H1 (cell line): Measurements from ENCODE around the gene RER1. TPM values are rescaled to one million over a fixed set of nuclear protein-coding genes. Genes with fewer than 3 reads are reported as not detected.

ENCODE experiments used
- CTCF ChIA-PET: fragments of 300-600 bp; sonication (Branson Sonifier 250); formaldehyde crosslinking; loops from one replicate; lab custom pipeline; 2021; ENCODE audit not compliant: partially characterized antibody; lab: Charles Lee
- POLR2A ChIA-PET: fragments of 300-600 bp; sonication (Branson Sonifier 250); formaldehyde crosslinking; loops from one replicate; lab custom pipeline; 2021; ENCODE audit warnings: inconsistent platforms; ENCODE audit not compliant: partially characterized antibody; lab: Charles Lee
- DNase-seq, 2 experiments: peaks; one replicate each; pipeline versions ENCODE4 v3.0.0 to v3.0.0-alpha.2; 2010 to 2022; ENCODE audit warnings: low spot score in 2 of 2, low read depth in 1 of 2, mixed read lengths in 1 of 2
- FAIRE-seq: peaks from 2 replicates; lab custom pipeline; 2011; peaks lifted over from hg19 to GRCh38; lab: Jason Lieb, UNC
- H2AFZ ChIP-seq: 2 replicates; pipeline ENCODE4 v1.8.1; 2012; ENCODE audit warnings: low read length, inconsistent platforms
- H2AK5ac ChIP-seq: 2 replicates; pipeline ENCODE4 v1.6.1; 2013; ENCODE audit warnings: low read depth, low read length
- H2BK120ac ChIP-seq: replicated peaks from 2 replicates; pipeline ENCODE3; 2013; ENCODE audit warnings: low read depth, low read length, inconsistent platforms
- H2BK12ac ChIP-seq: 2 replicates; pipeline ENCODE4 v1.6.1; 2013; ENCODE audit warnings: low read depth, low read length
- H2BK15ac ChIP-seq: 2 replicates; pipeline ENCODE4 v1.6.1; 2013; ENCODE audit warnings: low read length
- H2BK20ac ChIP-seq: 2 replicates; pipeline ENCODE4 v1.6.1; 2013; ENCODE audit warnings: low read length
- H2BK5ac ChIP-seq: 2 replicates; pipeline ENCODE4 v1.6.1; 2013; ENCODE audit warnings: low read depth, low read length
- H3K14ac ChIP-seq: 2 replicates; pipeline ENCODE4 v1.6.1; 2013; ENCODE audit warnings: inconsistent platforms; ENCODE audit not compliant: insufficient read length
- H3K18ac ChIP-seq: 2 replicates; pipeline ENCODE4 v1.6.1; 2013; ENCODE audit warnings: low read length; ENCODE audit errors: extremely low read depth
- H3K23ac ChIP-seq: 2 replicates; pipeline ENCODE4 v1.6.1; 2013; ENCODE audit warnings: inconsistent platforms; ENCODE audit not compliant: insufficient read length
- H3K23me2 ChIP-seq: 2 replicates; pipeline ENCODE4 v1.6.1; 2013; ENCODE audit warnings: low read depth, low read length
- H3K27ac ChIP-seq: 2 replicates; pipeline ENCODE4 v1.6.1; 2011; ENCODE audit warnings: low read depth, low read length, inconsistent platforms
- H3K27me3 ChIP-seq, 4 experiments: replicated peaks in 1 of 4; 1 replicate in 1 of 4; 2 replicates in 3 of 4; pipeline versions ENCODE4 v1.6.1 to v1.8.1; 2011 to 2013; ENCODE audit warnings: low read length in 3 of 4, mild to moderate bottlenecking in 3 of 4, inconsistent platforms in 2 of 4, mixed read lengths in 2 of 4, moderate library complexity in 1 of 4; ENCODE audit not compliant: control insufficient read depth in 3 of 4, insufficient read depth in 3 of 4; ENCODE audit errors: extremely low read depth in 1 of 4
- H3K36me3 ChIP-seq, 4 experiments: 2 replicates each; pipeline versions ENCODE4 v1.6.1 to v1.8.1; 2011 to 2013; ENCODE audit warnings: mild to moderate bottlenecking in 4 of 4, low read length in 3 of 4, moderate library complexity in 2 of 4, control low read depth in 1 of 4, inconsistent platforms in 1 of 4; ENCODE audit not compliant: insufficient read depth in 4 of 4, control insufficient read depth in 2 of 4
- H3K4ac ChIP-seq: replicated peaks from 2 replicates; pipeline ENCODE3; 2013; ENCODE audit warnings: low read length, low read depth, mixed read lengths, inconsistent platforms; ENCODE audit not compliant: insufficient read length
- H3K4me1 ChIP-seq, 4 experiments: replicated peaks in 1 of 4; 1 replicate in 1 of 4; 2 replicates in 3 of 4; pipeline versions ENCODE4 v1.6.1 to v1.8.1; 2011 to 2013; ENCODE audit warnings: low read length in 3 of 4, inconsistent platforms in 2 of 4, mixed read lengths in 1 of 4; ENCODE audit not compliant: insufficient read depth in 4 of 4, control insufficient read depth in 3 of 4
- H3K4me2 ChIP-seq, 2 experiments: 2 replicates each; pipeline versions ENCODE4 v1.6.1 to v1.8.1; 2011 to 2013; ENCODE audit warnings: low read depth in 2 of 2, low read length in 2 of 2, control low read depth in 1 of 2, inconsistent platforms in 1 of 2, mild to moderate bottlenecking in 1 of 2; ENCODE audit not compliant: insufficient read depth in 1 of 2
- H3K4me3 ChIP-seq, 4 experiments: fragments of 200-600, 300-600 bp in 1 of 4; sonication (generic), shearing (Covaris generic), sonication (Bioruptor Twin) in 1 of 4; 2 replicates each; pipeline versions ENCODE4 v1.5.1 to v1.8.1; 2011 to 2016; ENCODE audit warnings: low read length in 4 of 4, low read depth in 3 of 4, control low read depth in 2 of 4, inconsistent platforms in 2 of 4, mild to moderate bottlenecking in 2 of 4, mixed read lengths in 1 of 4, moderate library complexity in 1 of 4; ENCODE audit not compliant: insufficient read depth in 2 of 4; ENCODE audit errors: extremely low read depth in 1 of 4
- H3K56ac ChIP-seq: replicated peaks from 2 replicates; pipeline ENCODE3; 2013; ENCODE audit warnings: low read depth, mild to moderate bottlenecking, mixed read lengths, low read length, inconsistent platforms; ENCODE audit not compliant: insufficient read length
- H3K79me1 ChIP-seq: 2 replicates; pipeline ENCODE4 v1.6.1; 2013; ENCODE audit warnings: low read depth, low read length, control low read depth
- H3K79me2 ChIP-seq, 2 experiments: 2 replicates each; pipeline versions ENCODE4 v1.6.1 to v1.8.1; 2012 to 2013; ENCODE audit warnings: low read length in 2 of 2, mild to moderate bottlenecking in 2 of 2, inconsistent platforms in 1 of 2; ENCODE audit not compliant: insufficient read depth in 2 of 2, control insufficient read depth in 1 of 2
- H3K9ac ChIP-seq, 4 experiments: replicated peaks in 1 of 4; 1 replicate in 1 of 4; 2 replicates in 3 of 4; pipeline versions ENCODE4 v1.6.1 to v1.8.1; 2011 to 2013; ENCODE audit warnings: low read depth in 3 of 4, low read length in 3 of 4, control low read depth in 2 of 4, mild to moderate bottlenecking in 2 of 4, moderate library complexity in 2 of 4, inconsistent platforms in 1 of 4; ENCODE audit errors: extremely low read depth in 1 of 4
- H3K9me3 ChIP-seq, 2 experiments: 2 replicates each; pipeline versions ENCODE4 v1.6.1 to v1.8.1; 2012 to 2013; ENCODE audit warnings: mild to moderate bottlenecking in 2 of 2, moderate library complexity in 2 of 2, control low read depth in 1 of 2, inconsistent platforms in 1 of 2, low read depth in 1 of 2, low read length in 1 of 2, mixed read lengths in 1 of 2; ENCODE audit not compliant: insufficient read depth in 2 of 2
- H4K20me1 ChIP-seq, 2 experiments: replicated peaks in 1 of 2; 2 replicates each; pipeline versions ENCODE3 to v1.8.1; 2011 to 2013; ENCODE audit warnings: inconsistent platforms in 2 of 2, low read length in 2 of 2, mild to moderate bottlenecking in 1 of 2; ENCODE audit not compliant: insufficient read depth in 2 of 2, control insufficient read depth in 1 of 2
- H4K5ac ChIP-seq: 2 replicates; pipeline ENCODE4 v1.6.1; 2013; ENCODE audit warnings: low read length, low read depth, mixed read lengths, inconsistent platforms; ENCODE audit not compliant: insufficient read length
- H4K8ac ChIP-seq: 2 replicates; pipeline ENCODE4 v1.8.0; 2013; ENCODE audit warnings: mild to moderate bottlenecking, moderate library complexity, low read length, inconsistent platforms; ENCODE audit not compliant: insufficient read depth; ENCODE audit errors: extremely low read depth
- H4K91ac ChIP-seq: replicated peaks from 2 replicates; pipeline ENCODE3; 2013; ENCODE audit warnings: low read length, mixed read lengths, inconsistent platforms; ENCODE audit not compliant: insufficient read length
- BACH1 ChIP-seq: IDR thresholded peaks from 2 replicates; pipeline ENCODE4 v1.6.1; 2012; ENCODE audit warnings: low read length, improper control_type of control experiment
- CREB1 ChIP-seq: IDR thresholded peaks from 2 replicates; pipeline ENCODE4 v1.6.1; 2012; ENCODE audit warnings: inconsistent platforms
- HDAC6 ChIP-seq: IDR thresholded peaks from one replicate; pipeline ENCODE4 v1.7.1; 2012; ENCODE audit warnings: low read depth, mild to moderate bottlenecking, inconsistent platforms, low read length, moderate library complexity
- KDM4A ChIP-seq: IDR thresholded peaks from one replicate; pipeline ENCODE4 v1.7.1; 2012; ENCODE audit warnings: low read depth, mild to moderate bottlenecking, moderate library complexity, low read length, inconsistent platforms; ENCODE audit not compliant: severe bottlenecking
- NANOG ChIP-seq: IDR thresholded peaks from 2 replicates; pipeline ENCODE4 v1.6.1; 2011; ENCODE audit warnings: low read length, low read depth, mild to moderate bottlenecking, inconsistent platforms; ENCODE audit not compliant: insufficient read depth, poor library complexity, severe bottlenecking
- SUZ12 ChIP-seq: fragments of 200-600 bp; sonication (generic); IDR thresholded peaks from 2 replicates; pipeline ENCODE4 v1.6.1; 2012; ENCODE audit warnings: mild to moderate bottlenecking, inconsistent platforms, low read length, moderate library complexity, mixed read lengths
- TAF1 ChIP-seq: IDR thresholded peaks from 2 replicates; pipeline ENCODE4 v1.6.1; 2011; ENCODE audit warnings: mild to moderate bottlenecking, low read depth, low read length
- TAF7 ChIP-seq: optimal IDR thresholded peaks from 2 replicates; pipeline ENCODE3; 2011; ENCODE audit warnings: low read depth, mild to moderate bottlenecking, inconsistent platforms, low read length, moderate library complexity, borderline replicate concordance
- TBP ChIP-seq: IDR thresholded peaks from 2 replicates; pipeline ENCODE4 v1.6.1; 2011; ENCODE audit warnings: low read depth, low read length, improper control_type of control experiment
- TCF12 ChIP-seq: IDR thresholded peaks from 2 replicates; pipeline ENCODE4 v1.6.1; 2011; ENCODE audit warnings: low read depth, mild to moderate bottlenecking, low read length
- WGBS, 2 experiments: shearing (Covaris generic) in 1 of 2; methylation state at CpG; one replicate each; pipeline versions ENCODE4 v1.1.6 to v1.1.7; 2013 to 2015; ENCODE audit warnings: low lambda C conversion rate in 2 of 2, mixed read lengths in 2 of 2, inconsistent platforms in 1 of 2, low coverage in 1 of 2, missing lambda C conversion rate in 1 of 2; ENCODE audit not compliant: insufficient replicate concordance in 2 of 2, insufficient coverage in 1 of 2, insufficient read length in 1 of 2; ENCODE audit errors: extremely low coverage in 1 of 2, missing lambda C conversion rate in 1 of 2; 5-methylcytosine and 5-hydroxymethylcytosine counted together
- polyA plus RNA-seq, 7 experiments: library from polyadenylated mRNA; depleted of rRNA in 3 of 7; stranded (reverse) in 5 of 7; unstranded in 2 of 7; fragments of >200 nt in 5 of 7; fragments of 200-250 nt in 2 of 7; gene quantifications; 1 replicate in 5 of 7; 2 replicates in 1 of 7; 4 replicates in 1 of 7; pipeline versions ENCODE4 v1.2.1 to v1.2.3, GENCODE V29; 2011 to 2013; ENCODE audit warnings: missing spikeins in 2 of 7, mixed read lengths in 2 of 7
- total RNA-seq: library from RNA; stranded (reverse); fragmentation: NEBNext Ultra II Directional; extraction: Animal tissue kit (Norgen Biotek cat#: 25700); gene quantifications from 2 replicates; pipeline ENCODE4 v1.2.1, GENCODE V29; 2021
- TF ChIP-seq, protein P1 (sequence below), 3 experiments: IDR thresholded peaks; 1 replicate in 2 of 3; 2 replicates in 1 of 3; pipeline versions ENCODE4 v1.5.1 to v1.6.1; 2011; ENCODE audit warnings: low read length in 3 of 3, mild to moderate bottlenecking in 3 of 3, inconsistent platforms in 2 of 3, low read depth in 1 of 3, moderate library complexity in 1 of 3; ENCODE audit not compliant: insufficient read depth in 1 of 3; ENCODE audit errors: control extremely low read depth in 1 of 3

The RER1 gene
- total and polyA plus RNA-seq, 2 of the 8 experiments (the other 6 are each of a cell fraction or from before 2014, with no cell fraction given), result 102 to 134 TPM

GRCh38 chr1:2406451-2407041 lies 14.9 kb downstream of the RER1 start:
- DNase-seq (no peak), FAIRE-seq (no peak)
- no peak overlapping the region for H3K9ac ChIP-seq
- POLR2A ChIA-PET, result interaction anchor here (0.6 to 4.4 kb wide), 8 partner anchors 9 to 853 kb away, joined by 3 to 29 read pairs (median 3); partner anchors contain the start of gene HES5
- H3K4me3 ChIP-seq, result no peak overlapping the region
- H2BK5ac ChIP-seq, result no peak overlapping the region
- WGBS, 2 experiments, result 90% methylated on average over 20 of the region's 26 CpGs; no CpG with 5 or more reads in 1 of the 2 experiments
- H2BK12ac ChIP-seq, result no peak overlapping the region
- H3K9me3 ChIP-seq, result no peaks in the 10 kb centered on the region
- no peak overlapping the region for H3K23ac ChIP-seq
- CTCF ChIA-PET, result interaction anchor here (0.9 to 2.4 kb wide), 9 partner anchors 10 to 1224 kb away, joined by 3 to 10 read pairs (median 5); no protein-coding TSS in a partner anchor
- H2AFZ ChIP-seq, result no peak overlapping the region
- peaks cover 0 to 1% of the 10 kb centered on the region in 2 experiments; a peak in 1 of 4 replicates for H3K79me2 ChIP-seq
- H3K4me2 ChIP-seq, result no peak overlapping the region
- no peak overlapping the region for H3K14ac ChIP-seq
- H2BK20ac ChIP-seq, result no peak overlapping the region
- no peak overlapping the region for H4K91ac ChIP-seq
- no peak overlapping the region for H3K27ac ChIP-seq
- no peak overlapping the region for H2AK5ac ChIP-seq
- H3K56ac ChIP-seq, result no peak overlapping the region
- no peaks in the 10 kb centered on the region; the same call in 1 of the 2 replicates for H3K79me1 ChIP-seq
- H4K8ac ChIP-seq, result no peak overlapping the region
- no peak overlapping the region for H3K18ac ChIP-seq
- peaks cover 20 to 49% (median 40%) of the 10 kb centered on the region in 4 experiments for H3K36me3 ChIP-seq
- no peaks in the 10 kb centered on the region for H3K27me3 ChIP-seq
- H3K4ac ChIP-seq, result no peak overlapping the region
- peaks cover 0 to 1% (median under 1%) of the 10 kb centered on the region in 4 experiments; a peak in 2 of 7 replicates for H3K4me1 ChIP-seq
- no peak overlapping the region for H2BK15ac ChIP-seq
- no peak overlapping the region for H2BK120ac ChIP-seq
- no peaks in the 10 kb centered on the region for H3K23me2 ChIP-seq
- H4K5ac ChIP-seq, result no peak overlapping the region
- peaks cover 4 to 23% of the 10 kb centered on the region in 2 experiments for H4K20me1 ChIP-seq
- TF ChIP-seq TBP (no peak), NANOG (no peak), TAF1 (no peak), TAF7 (no peak), TCF12 (no peak), BACH1 (no peak), HDAC6 (no peak), SUZ12 (no peak), CREB1 (no peak), KDM4A (no peak)
- TF ChIP-seq, protein P1, sequence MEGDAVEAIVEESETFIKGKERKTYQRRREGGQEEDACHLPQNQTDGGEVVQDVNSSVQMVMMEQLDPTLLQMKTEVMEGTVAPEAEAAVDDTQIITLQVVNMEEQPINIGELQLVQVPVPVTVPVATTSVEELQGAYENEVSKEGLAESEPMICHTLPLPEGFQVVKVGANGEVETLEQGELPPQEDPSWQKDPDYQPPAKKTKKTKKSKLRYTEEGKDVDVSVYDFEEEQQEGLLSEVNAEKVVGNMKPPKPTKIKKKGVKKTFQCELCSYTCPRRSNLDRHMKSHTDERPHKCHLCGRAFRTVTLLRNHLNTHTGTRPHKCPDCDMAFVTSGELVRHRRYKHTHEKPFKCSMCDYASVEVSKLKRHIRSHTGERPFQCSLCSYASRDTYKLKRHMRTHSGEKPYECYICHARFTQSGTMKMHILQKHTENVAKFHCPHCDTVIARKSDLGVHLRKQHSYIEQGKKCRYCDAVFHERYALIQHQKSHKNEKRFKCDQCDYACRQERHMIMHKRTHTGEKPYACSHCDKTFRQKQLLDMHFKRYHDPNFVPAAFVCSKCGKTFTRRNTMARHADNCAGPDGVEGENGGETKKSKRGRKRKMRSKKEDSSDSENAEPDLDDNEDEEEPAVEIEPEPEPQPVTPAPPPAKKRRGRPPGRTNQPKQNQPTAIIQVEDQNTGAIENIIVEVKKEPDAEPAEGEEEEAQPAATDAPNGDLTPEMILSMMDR (IDR thresholded peaks at IDR 0.05; ENCODE audit: control extremely low read depth in 1 of 3, insufficient read depth in 1 of 3, low read depth in 1 of 3, low read length in 3 of 3), result peak in 2 of 3 experiments; percentile 37 to 52; a peak in 3 of 4 replicates
